NB4 (cell line): Measurements from ENCODE around the gene ISG20.

Experiments used
- CTCF ChIP-seq: IDR thresholded peaks from one replicate; pipeline ENCODE4 v1.5.1; 2012; ENCODE audit warnings: low read depth, low read length
- MAX ChIP-seq: IDR thresholded peaks from 2 replicates; pipeline ENCODE4 v1.6.1; 2011; ENCODE audit warnings: low read depth, low read length
- POLR2A ChIP-seq: IDR thresholded peaks from 2 replicates; pipeline ENCODE4 v1.6.1; 2011; ENCODE audit warnings: mild to moderate bottlenecking; ENCODE audit not compliant: insufficient read length; ENCODE audit errors: extremely low read depth

- TF ChIP-seq CTCF: no peak
- TF ChIP-seq POLR2A: no peak
- TF ChIP-seq MAX: no peak
Observed at GRCh38 chr15:88654430-88655102, 15.8 kb downstream of the ISG20 start.
